ENCODE measurements around the gene FAM133A.

Gene FAM133A

DNA sequence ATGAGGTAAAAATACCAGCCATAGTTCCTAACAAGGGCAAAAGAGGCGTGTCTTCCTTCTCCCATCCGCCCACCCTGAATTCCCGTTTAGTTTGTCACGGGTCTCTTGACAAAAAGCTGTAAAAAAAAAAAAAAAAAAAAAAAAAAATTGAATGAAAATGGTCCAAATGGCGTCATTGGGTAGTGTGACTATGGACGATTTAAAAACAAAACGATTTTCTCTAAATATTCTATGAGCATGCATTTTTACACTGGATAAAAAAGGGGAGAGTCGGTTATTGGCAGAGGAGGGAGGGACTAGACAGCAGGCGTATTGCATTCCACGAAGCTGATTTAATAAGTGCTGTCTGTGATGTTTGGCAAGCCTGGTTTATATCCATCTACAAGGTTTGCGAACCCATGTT is at the start of gene FAM133A:
Gene FAM133A (plus strand): TSS at position 338 of the 403 bp plus-strand sequence. CDS start 35,214 bp downstream, outside the sequence.
- Histone ChIP-seq H3K4me1 (peaks cover 6% of the 10 kb centered on the region; the same call in 1 of the 2 replicates), H3K4me3 (peak within 1 kb of the TSS; percentile 73), H3K36me3 (replicated peaks) (no peaks in the 10 kb centered on the region), H3K9me3 (no peaks in the 10 kb centered on the region), H3K27me3 (ENCODE audit: low read depth) (peaks cover 19% of the 10 kb centered on the region)
- peak in 1 of 2 experiments; percentile 5 for DNase-seq (ENCODE audit: low spot score in 2 of 2)
- in situ Hi-C loops (cut with MboI; ENCODE audit: low sequenced_read_pairs): no loop called here

GRCh38 chrX:93637591-93637990 is 36.4 kb upstream of the FAM133A start:
- H3K4me1 ChIP-seq: no peaks in the 10 kb centered on the region
- H3K36me3 ChIP-seq (replicated peaks): no peaks in the 10 kb centered on the region
- in situ Hi-C loops (cut with MboI; ENCODE audit: low sequenced_read_pairs): no loop called here
- H3K9me3 ChIP-seq: no peaks in the 10 kb centered on the region
- DNase-seq (ENCODE audit: low spot score in 2 of 2): no peak
- no peak overlapping the region for H3K4me3 ChIP-seq
- H3K27me3 ChIP-seq (ENCODE audit: low read depth): no peaks in the 10 kb centered on the region

DNA sequence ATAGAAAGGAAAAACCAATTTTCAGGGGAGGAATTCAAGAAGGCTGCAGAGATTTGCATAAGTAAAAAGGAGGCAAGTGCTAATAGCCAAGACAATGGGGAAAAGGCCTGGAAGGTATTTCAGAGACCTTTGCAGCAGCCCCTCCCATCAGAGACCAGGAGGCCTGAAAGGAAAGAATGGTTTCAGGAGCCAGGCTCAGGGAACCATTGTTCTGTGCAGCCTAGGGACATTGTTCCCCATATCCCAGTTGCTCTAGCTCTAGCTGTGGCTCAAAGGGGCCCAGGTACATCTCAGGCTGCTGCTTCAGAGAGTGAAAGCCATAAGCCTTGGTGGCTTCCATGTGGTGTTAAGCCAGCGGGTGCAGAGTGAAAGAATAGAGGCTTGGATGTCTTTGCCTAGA is 24.6 kb upstream of the FAM133A start:
- Histone ChIP-seq H3K36me3 (replicated peaks) (no peaks in the 10 kb centered on the region), H3K4me1 (no peaks in the 10 kb centered on the region), H3K9me3 (no peaks in the 10 kb centered on the region), H3K4me3 (no peak overlapping the region), H3K27me3 (ENCODE audit: low read depth) (no peaks in the 10 kb centered on the region)
- peak in 1 of 2 experiments; percentile 7 for DNase-seq (ENCODE audit: low spot score in 2 of 2)
- in situ Hi-C loops (cut with MboI; ENCODE audit: low sequenced_read_pairs): no loop called here

DNA sequence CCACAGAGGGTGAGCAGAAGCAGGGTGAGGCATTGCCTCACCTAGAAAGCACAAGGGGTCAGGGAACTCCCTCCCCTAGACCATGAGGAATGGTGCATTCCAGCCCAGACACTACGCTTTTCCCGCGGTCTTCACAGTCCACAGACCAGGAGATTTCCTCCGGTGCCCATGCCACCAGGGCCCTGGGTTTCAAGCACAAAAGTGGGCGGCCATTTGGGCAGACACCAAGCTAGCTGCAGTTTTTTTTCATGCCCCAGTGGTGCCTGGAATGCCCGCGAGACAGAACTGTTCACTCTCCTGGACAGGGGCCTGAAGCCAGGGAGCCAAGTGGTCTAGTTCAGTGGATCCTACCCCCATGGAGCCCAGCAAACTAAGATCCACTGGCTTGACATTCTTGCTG is 13.4 kb upstream of the FAM133A start:
- DNase-seq (ENCODE audit: low spot score in 2 of 2): no peak
- no peaks in the 10 kb centered on the region for H3K4me1 ChIP-seq
- no peaks in the 10 kb centered on the region for H3K9me3 ChIP-seq
- H3K36me3 ChIP-seq (replicated peaks): no peaks in the 10 kb centered on the region
- no peaks in the 10 kb centered on the region for H3K27me3 ChIP-seq (ENCODE audit: low read depth)
- H3K4me3 ChIP-seq: no peak overlapping the region
- in situ Hi-C loops (cut with MboI; ENCODE audit: low sequenced_read_pairs): no loop called here

DNA sequence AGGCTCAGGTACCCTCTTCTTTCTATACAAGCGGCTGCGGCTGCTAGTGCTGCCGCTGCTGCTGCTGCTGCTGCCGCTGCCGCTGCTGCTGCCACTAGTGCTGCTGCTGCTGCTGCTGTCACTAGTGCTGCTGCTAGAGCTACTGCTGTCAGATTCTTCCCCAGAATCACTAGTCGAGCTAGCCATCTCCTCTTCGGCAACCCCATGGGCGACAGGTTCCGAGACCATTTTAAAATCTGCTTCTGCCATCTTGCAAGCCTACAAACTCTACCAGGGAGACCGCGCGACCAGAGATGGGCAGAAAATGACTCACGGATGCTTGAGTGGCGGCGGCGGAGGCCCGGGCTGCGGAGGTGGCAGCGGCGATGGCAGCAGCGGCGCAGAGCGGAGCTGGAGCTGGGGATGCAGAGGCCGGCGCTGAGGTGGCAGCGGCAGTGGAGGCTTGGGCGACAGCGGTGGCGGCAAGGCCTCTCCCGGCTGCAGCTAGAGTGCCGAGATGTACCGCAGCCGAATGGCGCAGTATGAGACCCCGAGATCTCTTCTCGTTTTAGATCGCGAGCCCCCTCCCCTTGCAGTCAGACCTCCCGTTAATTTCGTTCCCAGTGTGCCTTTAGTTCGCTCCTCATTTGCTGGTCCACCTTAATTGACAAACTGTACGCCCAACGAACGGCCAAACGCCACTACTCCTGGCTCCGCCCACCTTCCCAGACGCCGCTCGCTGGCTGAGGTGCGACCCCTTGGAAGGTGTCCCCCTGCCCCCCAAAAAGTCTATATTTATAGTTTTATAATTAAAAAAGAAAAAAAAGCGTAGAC is 744 bp upstream of the FAM133A start, which contains the start of gene NAP1L3:
Gene NAP1L3 (minus strand): TSS at position 523 of the 813 bp plus-strand sequence. CDS start 274 bp downstream, at position 249.
- Histone ChIP-seq H3K4me1 (peaks cover 6% of the 10 kb centered on the region; the same call in 1 of the 2 replicates), H3K9me3 (no peaks in the 10 kb centered on the region), H3K36me3 (replicated peaks) (no peaks in the 10 kb centered on the region), H3K4me3 (peak within 1 kb of the TSS; percentile 73), H3K27me3 (ENCODE audit: low read depth) (peaks cover 17% of the 10 kb centered on the region)
- in situ Hi-C loops (cut with MboI; ENCODE audit: low sequenced_read_pairs): no loop called here
- DNase-seq (ENCODE audit: low spot score in 2 of 2): peak; percentile 85 to 86

GRCh38 chrX:93695981-93696380 is 22.0 kb downstream of the FAM133A start:
- Histone ChIP-seq H3K4me3 (no peak overlapping the region), H3K4me1 (no peaks in the 10 kb centered on the region), H3K9me3 (no peaks in the 10 kb centered on the region), H3K36me3 (replicated peaks) (no peaks in the 10 kb centered on the region), H3K27me3 (ENCODE audit: low read depth) (no peaks in the 10 kb centered on the region)
- in situ Hi-C loops (cut with MboI; ENCODE audit: low sequenced_read_pairs): no loop called here
- DNase-seq (ENCODE audit: low spot score in 2 of 2): no peak

DNA sequence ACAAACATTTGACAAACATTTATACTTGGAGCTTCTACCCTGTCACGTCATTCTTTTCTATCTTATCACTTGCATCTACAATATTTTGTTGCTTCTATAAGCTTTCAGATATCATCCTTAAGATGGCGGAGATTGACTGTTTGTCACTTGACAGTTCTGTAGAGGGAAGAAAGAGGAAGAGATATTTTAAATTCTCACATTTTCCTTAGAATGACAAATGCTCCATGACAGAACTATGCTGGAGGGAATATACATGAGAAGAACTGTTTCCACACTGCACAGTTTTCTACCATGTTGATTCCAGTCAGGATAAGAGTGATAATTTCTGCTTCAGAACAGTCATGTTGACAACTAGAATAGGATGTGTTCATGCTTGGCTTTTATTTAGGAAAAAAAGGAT is 29.7 kb downstream of the FAM133A start:
- Histone ChIP-seq H3K4me1 (no peaks in the 10 kb centered on the region), H3K4me3 (no peak overlapping the region), H3K36me3 (replicated peaks) (no peaks in the 10 kb centered on the region), H3K27me3 (ENCODE audit: low read depth) (no peaks in the 10 kb centered on the region), H3K9me3 (no peaks in the 10 kb centered on the region)
- in situ Hi-C loops (cut with MboI; ENCODE audit: low sequenced_read_pairs): no loop called here
- DNase-seq (ENCODE audit: low spot score in 2 of 2): no peak

DNA sequence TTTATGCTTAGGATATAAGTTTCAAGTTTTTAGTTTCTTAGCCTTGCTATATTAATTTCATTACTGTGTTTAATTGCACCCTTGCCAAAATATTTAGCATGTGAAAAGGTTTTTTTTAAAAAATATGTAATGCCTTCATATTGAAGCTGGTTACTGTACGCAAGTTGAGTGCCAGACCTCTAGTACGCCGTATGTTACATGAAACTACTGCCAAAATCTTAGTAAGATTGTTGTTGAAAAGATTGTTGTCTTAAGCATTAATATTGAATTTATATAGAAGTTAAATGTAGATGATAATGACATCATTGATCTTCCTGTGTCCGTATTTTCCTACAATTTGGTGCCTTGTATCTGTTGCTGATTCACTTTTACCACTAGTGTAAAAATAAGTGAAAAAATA is 37.1 kb downstream of the FAM133A start:
- Histone ChIP-seq H3K27me3 (ENCODE audit: low read depth) (no peaks in the 10 kb centered on the region), H3K9me3 (no peaks in the 10 kb centered on the region), H3K4me3 (no peak overlapping the region), H3K4me1 (no peaks in the 10 kb centered on the region), H3K36me3 (replicated peaks) (no peaks in the 10 kb centered on the region)
- in situ Hi-C loops (cut with MboI; ENCODE audit: low sequenced_read_pairs): no loop called here
- no peak for DNase-seq (ENCODE audit: low spot score in 2 of 2)

DNA sequence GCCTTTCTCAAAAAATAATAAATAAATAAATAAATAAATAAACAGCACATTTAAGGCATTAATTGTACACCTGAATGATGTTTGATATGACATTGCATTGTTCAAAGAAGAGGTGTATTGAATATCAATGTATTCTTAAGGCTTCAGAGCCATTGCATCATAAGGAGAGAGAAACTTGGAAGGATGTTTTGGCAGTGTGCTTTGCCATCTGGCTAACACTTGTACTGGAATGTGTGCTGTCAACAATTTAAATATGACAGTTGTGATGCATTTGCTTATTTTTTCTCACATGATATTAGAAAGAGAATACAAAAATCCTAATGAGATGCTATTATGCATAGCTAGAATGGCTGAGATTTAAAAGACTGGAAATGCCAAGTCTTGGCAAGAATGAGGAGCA is 67.8 kb downstream of the FAM133A start:
- Histone ChIP-seq H3K36me3 (replicated peaks) (no peaks in the 10 kb centered on the region), H3K4me3 (no peak overlapping the region), H3K9me3 (no peaks in the 10 kb centered on the region), H3K27me3 (ENCODE audit: low read depth) (no peaks in the 10 kb centered on the region), H3K4me1 (no peaks in the 10 kb centered on the region)
- no peak for DNase-seq (ENCODE audit: low spot score in 2 of 2)
- in situ Hi-C loops (cut with MboI; ENCODE audit: low sequenced_read_pairs): no loop called here

DNA sequence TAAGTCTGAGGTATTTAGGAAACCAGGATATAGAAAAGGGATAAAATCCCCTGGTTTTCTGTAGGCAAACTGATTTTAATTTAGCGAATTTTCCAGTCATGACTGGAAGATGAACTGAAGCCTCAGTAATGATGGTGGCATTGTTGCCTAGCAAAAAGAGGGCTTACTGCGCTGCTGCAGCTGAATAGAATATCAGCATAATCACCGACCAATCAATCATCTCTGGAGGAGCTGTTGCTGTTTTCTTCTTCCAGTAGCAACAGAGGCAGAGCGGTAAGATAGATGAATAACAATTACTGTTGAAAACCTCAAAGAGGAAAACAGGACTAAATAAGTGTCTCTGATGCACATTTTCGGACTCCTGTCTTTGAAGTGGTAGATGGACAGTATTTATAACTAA is 86.2 kb downstream of the FAM133A start:
- no peaks in the 10 kb centered on the region for H3K4me1 ChIP-seq
- no peaks in the 10 kb centered on the region for H3K36me3 ChIP-seq (replicated peaks)
- in situ Hi-C loops (cut with MboI; ENCODE audit: low sequenced_read_pairs): no loop called here
- no peaks in the 10 kb centered on the region; the same call in 1 of the 2 replicates for H3K27me3 ChIP-seq (ENCODE audit: low read depth)
- no peaks in the 10 kb centered on the region for H3K9me3 ChIP-seq
- no peak overlapping the region for H3K4me3 ChIP-seq
- no peak for DNase-seq (ENCODE audit: low spot score in 2 of 2)

All from HAP-1 (cell line).